Stimulated activated CD8-positive, alpha-beta memory T cell treated with anti-CD3 and anti-CD28 coated beads, Interleukin-4, amount 100 ng/mL, for 48 hours (primary cell): ENCODE results near the gene PCBP3.
"Not testable (repeated sequence)": the region's sequence is repeated elsewhere in the genome, so short reads cannot be mapped to it uniquely, and the experiment has no call there.

Experiments
- DNase-seq: peaks from one replicate; pipeline ENCODE4 v3.0.0-alpha.2; 2020

Gene PCBP3

GRCh38 chr21:45832741-45833235 lies 189.3 kb downstream of the PCBP3 start:
- DNase-seq: not testable (repeated sequence)

- DNase-seq: peak; percentile 16
Observed at GRCh38 chr21:45833414-45833813, 189.9 kb downstream of the PCBP3 start.

- peak; percentile 18 for DNase-seq
Observed at GRCh38 chr21:45834026-45834715, 190.6 kb downstream of the PCBP3 start.

- peak; percentile 21 for DNase-seq
Observed at GRCh38 chr21:45834821-45835293, 191.3 kb downstream of the PCBP3 start.

GRCh38 chr21:45835301-45836267 lies 192.1 kb downstream of the PCBP3 start:
- DNase-seq: peak; percentile 14

GRCh38 chr21:45836268-45836655 lies 192.7 kb downstream of the PCBP3 start:
- no peak for DNase-seq

GRCh38 chr21:45836694-45837670 lies 193.5 kb downstream of the PCBP3 start:
- no peak for DNase-seq

- no peak for DNase-seq
Observed at GRCh38 chr21:45837936-45838335, 194.4 kb downstream of the PCBP3 start.

- no peak for DNase-seq
Observed at GRCh38 chr21:45838634-45839033, 195.1 kb downstream of the PCBP3 start.

GRCh38 chr21:45839274-45839673 lies 195.7 kb downstream of the PCBP3 start:
- DNase-seq: no peak

- DNase-seq: no peak
Observed at GRCh38 chr21:45841033-45841432, 197.5 kb downstream of the PCBP3 start.

- DNase-seq: no peak
Observed at GRCh38 chr21:45843426-45843825, 199.9 kb downstream of the PCBP3 start.

- DNase-seq: no peak
Observed at GRCh38 chr21:45844181-45844580, 200.7 kb downstream of the PCBP3 start.

GRCh38 chr21:45845063-45845769 lies 201.7 kb downstream of the PCBP3 start:
- DNase-seq: no peak

- DNase-seq: no peak
Observed at GRCh38 chr21:45845770-45846090, 202.2 kb downstream of the PCBP3 start.

- DNase-seq: no peak
Observed at GRCh38 chr21:45846373-45847160, 203.0 kb downstream of the PCBP3 start.

GRCh38 chr21:45847870-45848269 lies 204.3 kb downstream of the PCBP3 start:
- DNase-seq: no peak

GRCh38 chr21:45848331-45848730 lies 204.8 kb downstream of the PCBP3 start:
- DNase-seq: no peak

GRCh38 chr21:45848805-45849204 lies 205.3 kb downstream of the PCBP3 start:
- no peak for DNase-seq

GRCh38 chr21:45849651-45850050 lies 206.1 kb downstream of the PCBP3 start:
- no peak for DNase-seq

GRCh38 chr21:45850181-45850580 lies 206.7 kb downstream of the PCBP3 start:
- no peak for DNase-seq
